Osteocyte (in vitro differentiated cells): ENCODE results near the gene USH1G. TPM values are rescaled to one million over a fixed set of nuclear protein-coding genes. Genes with fewer than 3 reads are reported as not detected.

Experiments
- DNase-seq: peaks from one replicate; pipeline ENCODE4 v3.0.0; 2021; ENCODE audit warnings: mixed read lengths; ENCODE audit not compliant: unreplicated experiment; ENCODE audit errors: extremely low spot score
- H3K27ac Mint-ChIP-seq: one replicate; pipeline ENCODE4 v1.8.0; 2021; ENCODE audit warnings: mild to moderate bottlenecking, mixed read lengths; ENCODE audit not compliant: unreplicated experiment
- H3K27me3 Mint-ChIP-seq: one replicate; pipeline ENCODE4 v1.8.0; 2021; ENCODE audit warnings: mixed read lengths; ENCODE audit not compliant: unreplicated experiment
- H3K36me3 Mint-ChIP-seq: one replicate; pipeline ENCODE4 v1.8.0; 2021; ENCODE audit warnings: mixed read lengths; ENCODE audit not compliant: unreplicated experiment
- H3K4me1 Mint-ChIP-seq: one replicate; pipeline ENCODE4 v1.8.0; 2021; ENCODE audit warnings: mixed read lengths; ENCODE audit not compliant: unreplicated experiment
- H3K4me3 Mint-ChIP-seq: one replicate; pipeline ENCODE4 v1.8.0; 2021; ENCODE audit warnings: mild to moderate bottlenecking, moderate library complexity, mixed read lengths; ENCODE audit not compliant: unreplicated experiment
- H3K9me3 Mint-ChIP-seq: one replicate; pipeline ENCODE4 v1.8.0; 2021; ENCODE audit warnings: mixed read lengths; ENCODE audit not compliant: unreplicated experiment
- CTCF ChIP-seq: fragments of 200-600 bp; sonication (generic); IDR thresholded peaks from 2 replicates; pipeline ENCODE4 v1.5.0; 2021; ENCODE audit warnings: antibody characterized with exemption, mild to moderate bottlenecking, moderate library complexity
- total RNA-seq: library from RNA; stranded (reverse); gene quantifications from 2 replicates; pipeline ENCODE4 v1.2.1, GENCODE V29; 2021

The USH1G gene
- total RNA-seq, 1 donor from 2014 or later, result not detected

- H3K4me1 Mint-ChIP-seq, result no peaks in the 10 kb centered on the region
- no peak overlapping the region for H3K4me3 Mint-ChIP-seq
- DNase-seq, result no peak
- H3K27me3 Mint-ChIP-seq, result peaks cover 64% of the 10 kb centered on the region
- no peak for TF ChIP-seq CTCF
- H3K27ac Mint-ChIP-seq, result no peak overlapping the region
- H3K9me3 Mint-ChIP-seq, result no peaks in the 10 kb centered on the region
- peaks cover 1% of the 10 kb centered on the region for H3K36me3 Mint-ChIP-seq
Observed at GRCh38 chr17:74937064-74938051, 14.3 kb upstream of the USH1G start.

DNA sequence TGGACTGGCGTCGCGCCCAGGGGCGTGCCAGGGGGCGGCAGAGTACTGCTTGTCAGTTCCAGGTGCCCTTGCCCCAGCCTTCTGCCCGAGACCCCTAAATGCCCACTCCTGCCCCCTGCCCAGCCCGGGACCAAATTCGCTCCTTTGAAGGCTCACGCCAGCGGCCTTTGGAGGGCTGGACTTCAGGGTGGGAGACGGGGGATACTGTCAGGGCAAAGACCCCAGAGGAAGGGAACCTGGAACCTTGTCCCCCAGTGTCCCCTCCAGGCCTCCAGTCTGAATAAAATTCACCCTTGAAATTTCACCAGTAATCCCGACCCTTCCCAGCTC lies 13.4 kb upstream of the USH1G start:
- H3K36me3 Mint-ChIP-seq, result peaks cover 1% of the 10 kb centered on the region
- peaks cover 63% of the 10 kb centered on the region for H3K27me3 Mint-ChIP-seq
- no peaks in the 10 kb centered on the region for H3K4me1 Mint-ChIP-seq
- no peak overlapping the region for H3K27ac Mint-ChIP-seq
- H3K9me3 Mint-ChIP-seq, result no peaks in the 10 kb centered on the region
- DNase-seq, result no peak
- no peak for TF ChIP-seq CTCF
- no peak overlapping the region for H3K4me3 Mint-ChIP-seq

GRCh38 chr17:74935585-74936469 lies 12.8 kb upstream of the USH1G start, which contains the start of gene OTOP3:
OTOP3 (plus strand) TSS chr17:74935898; CDS start chr17:74935922, 24 bp downstream.
- Mint-ChIP-seq H3K27ac (no peak within 1 kb of the TSS), H3K27me3 (peaks cover 67% of the 10 kb centered on the region), H3K36me3 (peaks cover 1% of the 10 kb centered on the region), H3K4me3 (no peak within 1 kb of the TSS), H3K9me3 (no peaks in the 10 kb centered on the region), H3K4me1 (peaks cover 3% of the 10 kb centered on the region)
- no peak for DNase-seq
- TF ChIP-seq CTCF, result no peak

GRCh38 chr17:74935048-74935447 lies 12.0 kb upstream of the USH1G start:
- Mint-ChIP-seq H3K27me3 (peaks cover 74% of the 10 kb centered on the region), H3K4me3 (no peak overlapping the region)

More at GRCh38 chr17:74935048-74935447, 12.0 kb upstream of the USH1G start:
- no peak overlapping the region for H3K27ac Mint-ChIP-seq
- no peak for TF ChIP-seq CTCF
- DNase-seq, result no peak
- H3K9me3 Mint-ChIP-seq, result no peaks in the 10 kb centered on the region
- peaks cover 1% of the 10 kb centered on the region for H3K36me3 Mint-ChIP-seq
- peaks cover 3% of the 10 kb centered on the region for H3K4me1 Mint-ChIP-seq
